MM.1S (cell line): ENCODE data around the gene OTOS.

Experiments
- DNase-seq: peaks from one replicate; pipeline ENCODE4 v3.0.0-alpha.2; 2015
- H2AFZ ChIP-seq: fragments of 300-600 bp; sonication (generic); 2 replicates; pipeline ENCODE4 v1.6.0; 2016; ENCODE audit warnings: antibody characterized with exemption, low read length
- H3F3A ChIP-seq: fragments of 300-600 bp; sonication (generic); 2 replicates; pipeline ENCODE4 v1.6.1; 2016; ENCODE audit warnings: mild to moderate bottlenecking, antibody characterized with exemption, low read length, moderate library complexity, mixed read lengths; ENCODE audit not compliant: insufficient read depth
- H3K27ac ChIP-seq: fragments of 300-600 bp; sonication (generic); 2 replicates; pipeline ENCODE4 v1.5.1; 2016; ENCODE audit warnings: mild to moderate bottlenecking, low read length
- H3K27me3 ChIP-seq: fragments of 300-600 bp; sonication (generic); replicated peaks from 2 replicates; pipeline ENCODE4 v1.6.0; 2016; ENCODE audit warnings: low read length; ENCODE audit not compliant: insufficient read depth
- H3K36me3 ChIP-seq: fragments of 300-600 bp; sonication (generic); replicated peaks from 2 replicates; pipeline ENCODE4 v1.6.1; 2016; ENCODE audit warnings: mild to moderate bottlenecking, low read length, mixed read lengths; ENCODE audit not compliant: insufficient read depth
- H3K4me1 ChIP-seq: fragments of 300-600 bp; sonication (generic); 2 replicates; pipeline ENCODE4 v1.6.1; 2016; ENCODE audit warnings: low read length, mixed read lengths
- H3K4me2 ChIP-seq: fragments of 300-600 bp; sonication (generic); 2 replicates; pipeline ENCODE4 v1.6.0; 2016; ENCODE audit warnings: low read depth, low read length
- H3K4me3 ChIP-seq: fragments of 300-600 bp; sonication (generic); 2 replicates; pipeline ENCODE4 v1.5.1; 2016; ENCODE audit warnings: low read length, mixed read lengths
- H3K79me2 ChIP-seq: fragments of 300-600 bp; sonication (generic); 2 replicates; pipeline ENCODE4 v1.6.1; 2016; ENCODE audit warnings: mixed run types, low read length, mixed read lengths
- H3K9ac ChIP-seq: fragments of 300-600 bp; sonication (generic); 2 replicates; pipeline ENCODE4 v1.6.1; 2016; ENCODE audit warnings: low read length, mixed read lengths
- H3K9me2 ChIP-seq: fragments of 300-600 bp; sonication (generic); replicated peaks from 2 replicates; pipeline ENCODE4 v1.6.1; 2016; ENCODE audit warnings: mild to moderate bottlenecking, low read length, mixed read lengths; ENCODE audit not compliant: insufficient read depth
- H3K9me3 ChIP-seq: fragments of 300-600 bp; sonication (generic); replicated peaks from 2 replicates; pipeline ENCODE4 v1.6.1; 2016; ENCODE audit warnings: mild to moderate bottlenecking, low read length, mixed read lengths; ENCODE audit not compliant: insufficient read depth
- H4K20me1 ChIP-seq: fragments of 300-600 bp; sonication (generic); 2 replicates; pipeline ENCODE4 v1.6.1; 2016; ENCODE audit warnings: mild to moderate bottlenecking, low read length, moderate library complexity, mixed read lengths; ENCODE audit not compliant: insufficient read depth
- CTCF ChIP-seq: fragments of 300-600 bp; sonication (generic); IDR thresholded peaks from 2 replicates; pipeline ENCODE4 v1.5.1; 2016; ENCODE audit warnings: antibody characterized with exemption, low read length, mixed read lengths
- EZH2 ChIP-seq: fragments of 300-600 bp; sonication (generic); optimal IDR thresholded peaks from 2 replicates; pipeline ENCODE3; 2017; ENCODE audit warnings: low read depth, mild to moderate bottlenecking, antibody characterized with exemption, low read length, mixed read lengths
- EZH2phosphoT487 ChIP-seq: fragments of 300-600 bp; sonication (generic); IDR thresholded peaks from 2 replicates; pipeline ENCODE4 v1.6.1; 2018; ENCODE audit warnings: antibody characterized with exemption, low read length

OTOS gene

DNA sequence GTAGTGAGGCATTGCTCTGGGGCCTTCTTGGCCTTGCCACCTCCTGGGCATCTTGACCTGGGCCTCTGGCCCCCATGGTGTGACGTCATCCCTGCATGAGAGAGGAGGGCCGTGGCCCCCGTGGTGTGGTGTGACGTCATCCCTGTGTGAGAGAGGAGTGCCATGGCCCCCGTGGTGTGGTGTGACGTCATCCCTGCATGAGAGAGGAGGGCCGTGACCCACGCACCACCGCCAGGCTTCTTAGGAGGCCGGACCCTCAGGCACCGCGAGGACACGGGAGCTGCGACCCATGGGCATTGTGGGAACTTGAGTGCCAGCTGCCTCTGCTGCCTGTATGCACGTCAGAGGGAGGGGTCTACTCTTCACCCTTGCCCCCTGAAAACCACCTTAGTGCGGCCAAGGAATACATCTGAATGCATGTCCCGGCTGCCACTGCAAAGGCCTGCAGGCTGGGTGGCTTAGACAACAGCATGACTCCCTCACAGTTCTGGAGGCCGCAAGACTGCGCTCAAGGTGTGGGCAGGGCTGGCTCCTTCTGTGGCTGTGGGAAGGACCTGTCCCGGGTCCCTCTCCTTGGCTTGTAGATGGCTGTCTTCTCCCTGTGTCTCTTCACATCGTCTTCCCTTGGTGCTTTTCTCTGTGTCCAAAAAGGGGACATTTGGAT, 20.8 kb upstream of the OTOS start:
- Histone ChIP-seq H3K4me1 (no peaks in the 10 kb centered on the region), H3F3A (no peaks in the 10 kb centered on the region), H3K4me2 (no peak overlapping the region), H2AFZ (no peak overlapping the region), H3K36me3 (no peaks in the 10 kb centered on the region), H3K4me3 (no peak overlapping the region), H3K27ac (no peak overlapping the region), H3K9me3 (no peaks in the 10 kb centered on the region), H4K20me1 (no peaks in the 10 kb centered on the region), H3K9me2 (no peaks in the 10 kb centered on the region), H3K9ac (no peak overlapping the region), H3K79me2 (no peaks in the 10 kb centered on the region), H3K27me3 (peaks cover 27% of the 10 kb centered on the region; the same call in 1 of the 2 replicates)
- TF ChIP-seq CTCF (no peak), EZH2phosphoT487 (no peak), EZH2 (no peak)
- no peak for DNase-seq

DNA sequence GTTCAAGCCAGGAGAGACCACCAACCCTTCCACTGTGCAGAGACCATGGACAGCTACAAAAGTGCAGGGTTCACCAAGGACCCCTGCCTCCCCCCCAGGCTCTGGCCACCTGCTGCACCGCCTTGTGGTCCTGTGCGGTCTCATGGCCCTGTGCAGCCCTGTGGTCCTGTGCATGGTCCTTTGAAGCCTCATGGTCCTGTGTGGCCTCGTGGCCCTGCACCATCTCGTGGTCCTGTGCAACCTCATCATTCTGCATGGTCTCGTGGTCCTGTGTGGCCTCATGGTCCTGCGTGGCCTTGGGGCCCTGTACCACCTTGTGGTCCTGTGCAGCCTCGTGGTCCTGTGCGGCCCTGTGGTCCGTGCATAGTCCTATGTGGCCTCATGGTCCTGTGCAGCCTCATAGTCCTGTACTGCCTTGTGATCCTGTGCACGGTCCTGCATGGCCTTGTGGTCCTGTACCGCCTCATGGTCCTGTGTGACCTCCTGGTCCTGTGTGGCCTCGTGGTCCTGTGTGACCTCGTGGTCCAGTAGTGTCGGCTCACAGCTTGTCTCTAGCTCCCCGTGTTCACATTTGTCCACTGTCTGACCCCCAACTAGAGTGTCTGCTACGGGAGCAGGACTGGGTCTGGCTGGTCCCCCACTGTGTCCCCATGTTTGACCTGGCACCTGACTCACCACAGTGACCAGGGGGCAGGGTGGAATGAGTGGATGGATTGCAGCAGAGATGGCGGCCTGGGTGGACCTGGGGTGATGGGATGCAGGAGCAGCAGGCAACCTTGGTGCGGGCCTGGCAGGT, 20.0 kb upstream of the OTOS start:
- Histone ChIP-seq H3K4me1 (no peaks in the 10 kb centered on the region), H4K20me1 (no peaks in the 10 kb centered on the region)
- TF ChIP-seq EZH2 (no peak), EZH2phosphoT487 (no peak), CTCF (no peak)

DNA sequence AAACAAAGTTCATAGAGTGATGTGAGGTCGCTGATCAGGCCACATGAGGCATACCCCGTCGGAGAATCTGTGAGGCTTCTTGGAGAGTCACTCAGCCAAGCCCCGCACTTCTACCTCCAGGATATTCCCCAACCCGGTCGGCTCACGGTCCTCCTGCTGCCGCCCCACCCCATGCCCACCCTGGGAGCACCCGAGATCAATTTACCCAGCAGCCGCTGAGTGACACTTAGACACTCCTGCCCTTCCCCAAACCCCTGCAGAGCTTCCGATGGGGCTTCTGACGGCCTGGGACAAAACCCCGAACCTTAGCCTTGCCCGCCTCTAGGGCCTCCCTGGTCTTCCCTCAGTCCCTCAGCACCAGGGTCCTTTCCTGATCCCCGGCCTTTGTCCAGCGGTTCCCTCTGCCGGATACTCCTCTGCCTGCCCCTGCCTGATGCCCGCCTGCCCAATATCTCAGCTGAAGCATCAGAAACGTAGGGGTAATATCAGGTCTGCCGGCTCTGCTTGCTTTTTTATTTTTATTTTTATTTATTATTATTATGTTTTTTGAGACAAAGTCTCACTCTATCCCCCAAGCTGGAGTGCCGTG, 18.9 kb upstream of the OTOS start:
- Histone ChIP-seq H3F3A (no peaks in the 10 kb centered on the region), H3K9me3 (no peaks in the 10 kb centered on the region), H3K9me2 (no peaks in the 10 kb centered on the region), H2AFZ (no peak overlapping the region), H3K27ac (no peak overlapping the region), H4K20me1 (no peaks in the 10 kb centered on the region), H3K4me1 (no peaks in the 10 kb centered on the region), H3K79me2 (no peaks in the 10 kb centered on the region), H3K27me3 (peaks cover 42% of the 10 kb centered on the region), H3K4me3 (no peak overlapping the region), H3K9ac (no peak overlapping the region), H3K36me3 (no peaks in the 10 kb centered on the region), H3K4me2 (no peak overlapping the region)
- no peak for DNase-seq
- no peak for TF ChIP-seq EZH2phosphoT487
- no peak for TF ChIP-seq EZH2
- no peak for TF ChIP-seq CTCF

More for the DNA sequence above, 20.0 kb upstream of the OTOS start:
- Histone ChIP-seq H3K4me2 (no peak overlapping the region), H3K9me2 (no peaks in the 10 kb centered on the region), H2AFZ (no peak overlapping the region), H3K27ac (no peak overlapping the region), H3K79me2 (no peaks in the 10 kb centered on the region), H3K9ac (no peak overlapping the region), H3K9me3 (no peaks in the 10 kb centered on the region), H3K36me3 (no peaks in the 10 kb centered on the region), H3K27me3 (peaks cover 34% of the 10 kb centered on the region), H3F3A (no peaks in the 10 kb centered on the region), H3K4me3 (no peak overlapping the region)
- no peak for DNase-seq
